ENCODE results near the gene ALKBH3. TPM values are rescaled to one million over a fixed set of nuclear protein-coding genes. Genes with fewer than 3 reads are reported as not detected.

ALKBH3 gene
- total RNA-seq (ENCODE audit: low replicate concordance), result 21.7 and 37.4 TPM in 2 replicates

GRCh38 chr11:43880640-43881159, at the start of gene ALKBH3:
Gene ALKBH3, plus strand, starts transcription at chr11:43880831. Its CDS starts 1,822 bp downstream, at chr11:43882653.
- Histone ChIP-seq H3K4me3 (peak within 1 kb of the TSS; percentile 82), H3K9ac (peak within 1 kb of the TSS; percentile 66), H3K4me1 (peaks cover 8% of the 10 kb centered on the region), H3K79me2 (ENCODE audit: low read depth) (peaks cover 14% of the 10 kb centered on the region), H4K20me1 (ENCODE audit: low read depth) (no peaks in the 10 kb centered on the region), H3K27ac (no peak within 1 kb of the TSS), H3K27me3 (peaks cover 43% of the 10 kb centered on the region), H2AFZ (replicated peaks) (peak within 1 kb of the TSS; percentile 89), H3K9me3 (ENCODE audit: low read depth) (no peaks in the 10 kb centered on the region), H3F3A (ENCODE audit: low read depth) (no peaks in the 10 kb centered on the region), H3K36me3 (peaks cover 4% of the 10 kb centered on the region), H3K4me2 (peak within 1 kb of the TSS; percentile 83)
- peak; percentile 95 for DNase-seq (ENCODE audit: low spot score)
- peak; percentile 58 for TF ChIP-seq EZH2phosphoT487 (IDR thresholded peaks at IDR 0.05)
- no peak for TF ChIP-seq CTCF (IDR thresholded peaks at IDR 0.05)
- TF ChIP-seq EZH2 (IDR thresholded peaks at IDR 0.05), result peak; percentile 79
- H3K36me3 Mint-ChIP-seq, result peaks cover 2% of the 10 kb centered on the region
- peaks cover 12% of the 10 kb centered on the region for H3K27me3 Mint-ChIP-seq (ENCODE audit: insufficient read depth, low read depth)
- no peaks in the 10 kb centered on the region for H3K9me3 Mint-ChIP-seq
- peak within 1 kb of the TSS; percentile 93 for H3K4me3 Mint-ChIP-seq
- H3K27ac Mint-ChIP-seq, result peak within 1 kb of the TSS; percentile 87
- peaks cover 18% of the 10 kb centered on the region for H3K4me1 Mint-ChIP-seq

GRCh38 chr11:43830928-43831440, 49.6 kb upstream of the ALKBH3 start:
- peak overlapping the region; percentile 12 for H3K27ac Mint-ChIP-seq
- H3K4me1 Mint-ChIP-seq, result peaks cover 39% of the 10 kb centered on the region
- no peak for TF ChIP-seq EZH2 (IDR thresholded peaks at IDR 0.05)
- TF ChIP-seq EZH2phosphoT487 (IDR thresholded peaks at IDR 0.05), result no peak
- TF ChIP-seq CTCF (IDR thresholded peaks at IDR 0.05), result no peak
- no peaks in the 10 kb centered on the region for H3F3A ChIP-seq (ENCODE audit: low read depth)
- peaks cover 5% of the 10 kb centered on the region for H3K36me3 Mint-ChIP-seq
- no peaks in the 10 kb centered on the region for H3K27me3 ChIP-seq
- no peak for DNase-seq (ENCODE audit: low spot score)
- H2AFZ ChIP-seq (replicated peaks), result no peak overlapping the region
- H3K27me3 Mint-ChIP-seq (ENCODE audit: insufficient read depth, low read depth), result no peaks in the 10 kb centered on the region
- no peak overlapping the region for H3K27ac ChIP-seq
- no peak overlapping the region for H3K4me3 Mint-ChIP-seq
- no peaks in the 10 kb centered on the region for H3K79me2 ChIP-seq (ENCODE audit: low read depth)
- H3K9me3 ChIP-seq (ENCODE audit: low read depth), result no peaks in the 10 kb centered on the region
- no peaks in the 10 kb centered on the region for H3K9me3 Mint-ChIP-seq
- H3K4me3 ChIP-seq, result no peak overlapping the region
- H3K36me3 ChIP-seq, result no peaks in the 10 kb centered on the region
- H3K9ac ChIP-seq, result no peak overlapping the region
- no peak overlapping the region for H3K4me2 ChIP-seq
- H4K20me1 ChIP-seq (ENCODE audit: low read depth), result no peaks in the 10 kb centered on the region
- peaks cover 13% of the 10 kb centered on the region for H3K4me1 ChIP-seq

GRCh38 chr11:43832536-43832935, 48.1 kb upstream of the ALKBH3 start:
- Mint-ChIP-seq H3K4me3 (no peak overlapping the region), H3K4me1 (peaks cover 41% of the 10 kb centered on the region), H3K9me3 (no peaks in the 10 kb centered on the region), H3K27me3 (ENCODE audit: insufficient read depth, low read depth) (no peaks in the 10 kb centered on the region), H3K27ac (no peak overlapping the region), H3K36me3 (peaks cover 5% of the 10 kb centered on the region)
- H3K27ac ChIP-seq, result no peak overlapping the region
- no peak overlapping the region for H3K4me2 ChIP-seq
- no peaks in the 10 kb centered on the region for H3F3A ChIP-seq (ENCODE audit: low read depth)
- TF ChIP-seq EZH2 (IDR thresholded peaks at IDR 0.05), result no peak
- TF ChIP-seq CTCF (IDR thresholded peaks at IDR 0.05), result no peak
- TF ChIP-seq EZH2phosphoT487 (IDR thresholded peaks at IDR 0.05), result no peak
- H4K20me1 ChIP-seq (ENCODE audit: low read depth), result no peaks in the 10 kb centered on the region
- H3K4me1 ChIP-seq, result peaks cover 21% of the 10 kb centered on the region
- no peaks in the 10 kb centered on the region for H3K9me3 ChIP-seq (ENCODE audit: low read depth)
- H3K36me3 ChIP-seq, result no peaks in the 10 kb centered on the region
- H3K79me2 ChIP-seq (ENCODE audit: low read depth), result no peaks in the 10 kb centered on the region
- H3K9ac ChIP-seq, result no peak overlapping the region
- no peak overlapping the region for H2AFZ ChIP-seq (replicated peaks)
- no peaks in the 10 kb centered on the region for H3K27me3 ChIP-seq
- no peak overlapping the region for H3K4me3 ChIP-seq
- DNase-seq (ENCODE audit: low spot score), result no peak
